Mesodermal cell (in vitro differentiated cells): ENCODE results near the gene MTHFD1L.

Experiments
- H3K27ac ChIP-seq: 2 replicates; pipeline ENCODE4 v1.7.0; 2013; ENCODE audit warnings: mild to moderate bottlenecking, low read depth, low read length, moderate library complexity; ENCODE audit not compliant: severe bottlenecking
- H3K36me3 ChIP-seq: 2 replicates; pipeline ENCODE4 v1.7.1; 2013; ENCODE audit warnings: mild to moderate bottlenecking, low read length, moderate library complexity; ENCODE audit not compliant: control insufficient read depth, insufficient read depth
- H3K4me1 ChIP-seq: one replicate; pipeline ENCODE4 v1.7.1; 2013; ENCODE audit warnings: mild to moderate bottlenecking, low read length; ENCODE audit not compliant: insufficient read depth, control insufficient read depth, poor library complexity, severe bottlenecking
- H3K4me3 ChIP-seq: 2 replicates; pipeline ENCODE4 v1.7.0; 2013; ENCODE audit warnings: low read length, control low read depth, mild to moderate bottlenecking; ENCODE audit not compliant: insufficient read depth, poor library complexity, severe bottlenecking; ENCODE audit errors: extremely low read depth
- H3K9me3 ChIP-seq: 2 replicates; pipeline ENCODE4 v1.7.1; 2013; ENCODE audit warnings: mild to moderate bottlenecking, low read length, moderate library complexity; ENCODE audit not compliant: control insufficient read depth
- WGBS, 2 experiments: methylation state at CpG; one replicate each; pipeline ENCODE4 v1.1.5; 2013; ENCODE audit warnings: missing lambda C conversion rate in 2 of 2; ENCODE audit not compliant: insufficient coverage in 2 of 2; 5-methylcytosine and 5-hydroxymethylcytosine counted together

Gene MTHFD1L

DNA sequence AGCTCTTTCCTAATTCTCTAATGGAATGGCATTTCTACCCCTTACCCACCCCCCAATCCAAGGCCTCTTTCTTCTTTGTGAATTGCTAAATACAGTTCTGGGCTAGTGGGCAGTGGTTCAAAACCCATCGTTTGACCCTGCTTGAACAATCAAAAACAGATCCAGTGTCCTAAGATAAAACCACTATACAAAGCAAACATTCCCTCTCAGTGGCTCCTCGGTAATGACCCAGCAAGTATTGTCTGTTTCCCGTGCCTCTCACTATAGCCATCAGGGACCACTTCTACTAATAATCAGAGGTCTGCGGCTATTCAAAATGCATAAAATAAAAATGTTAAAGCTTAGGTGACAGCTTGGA, 230.7 kb downstream of the MTHFD1L start:
- Histone ChIP-seq H3K4me3 (no peak overlapping the region), H3K9me3 (no peaks in the 10 kb centered on the region), H3K27ac (no peak overlapping the region), H3K36me3 (peaks cover 69% of the 10 kb centered on the region), H3K4me1 (no peaks in the 10 kb centered on the region)
- WGBS, 2 experiments, result 82% methylated on average over 2 of the region's 4 CpGs; no CpG with 5 or more reads in 1 of the 2 experiments

DNA sequence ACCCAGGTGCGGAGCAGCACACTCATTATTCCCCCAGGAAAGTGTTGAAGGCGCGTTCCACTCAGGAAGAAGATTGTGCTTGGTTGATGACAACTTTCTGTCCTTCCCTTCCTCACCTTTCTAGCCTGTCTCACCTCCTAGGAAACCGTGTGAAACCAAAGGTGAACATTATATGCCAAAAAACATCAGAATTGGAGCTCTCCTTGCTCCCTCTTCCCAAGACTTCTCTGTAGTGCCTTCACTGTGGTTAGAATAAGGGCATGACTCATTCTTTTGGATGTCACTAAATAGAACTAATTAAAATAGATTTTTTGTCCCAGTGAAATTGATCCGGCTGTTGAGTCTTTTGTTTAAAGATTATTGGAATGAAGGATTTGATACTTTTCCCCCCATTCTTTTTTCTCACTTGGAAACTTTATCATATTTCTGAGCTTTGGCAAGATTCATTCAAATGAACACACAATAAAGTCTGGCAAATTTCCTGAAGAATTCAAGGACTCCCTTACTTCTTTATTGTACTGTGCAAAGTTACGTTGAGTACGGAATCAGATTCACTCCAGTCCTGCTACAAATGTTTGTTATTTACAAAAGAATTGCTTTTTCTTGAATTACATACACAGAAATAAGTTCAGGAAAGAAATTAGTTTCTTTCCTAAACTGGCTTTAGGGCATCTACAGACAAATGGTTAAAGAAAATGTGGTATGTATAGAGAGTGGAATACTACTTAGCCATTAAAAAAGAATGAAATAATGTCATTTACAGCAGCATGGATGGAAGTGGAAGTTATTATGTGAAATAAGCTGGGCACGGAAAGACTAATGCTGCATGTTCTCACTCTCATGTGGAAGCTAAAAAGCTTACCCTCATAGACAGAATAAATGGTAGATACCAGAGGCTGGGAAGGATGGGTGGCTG, 231.4 kb downstream of the MTHFD1L start:
- Histone ChIP-seq H3K36me3 (peaks cover 62% of the 10 kb centered on the region), H3K4me3 (no peak overlapping the region), H3K4me1 (no peaks in the 10 kb centered on the region), H3K9me3 (no peaks in the 10 kb centered on the region), H3K27ac (no peak overlapping the region)
- WGBS, 2 experiments, result 100% methylated on average over 1 to 5 of the region's 8 CpGs

DNA sequence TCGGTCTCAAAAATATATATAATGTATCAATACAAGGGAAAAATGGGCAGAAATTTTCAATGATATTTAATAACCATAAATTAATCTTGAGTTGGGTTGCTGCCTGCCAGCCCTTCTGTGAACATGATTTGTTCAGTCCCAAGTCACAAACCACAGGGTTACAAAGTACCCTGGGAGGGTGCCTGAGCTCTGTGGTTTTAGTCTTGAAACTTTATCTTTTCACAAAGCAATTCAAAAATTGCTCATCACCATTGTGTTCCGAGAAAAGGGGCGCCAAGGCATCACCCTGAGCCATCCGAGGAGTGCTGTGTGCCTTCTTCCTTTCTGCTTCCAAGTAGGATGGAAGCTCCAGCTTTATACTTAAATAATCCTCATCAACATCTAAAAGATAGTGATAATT, 232.7 kb downstream of the MTHFD1L start:
- Histone ChIP-seq H3K4me1 (no peaks in the 10 kb centered on the region), H3K36me3 (peaks cover 62% of the 10 kb centered on the region), H3K4me3 (no peak overlapping the region), H3K27ac (no peak overlapping the region), H3K9me3 (no peaks in the 10 kb centered on the region)
- WGBS, 2 experiments, result 100% methylated on average over 2 of the region's 4 CpGs; no CpG with 5 or more reads in 1 of the 2 experiments

DNA sequence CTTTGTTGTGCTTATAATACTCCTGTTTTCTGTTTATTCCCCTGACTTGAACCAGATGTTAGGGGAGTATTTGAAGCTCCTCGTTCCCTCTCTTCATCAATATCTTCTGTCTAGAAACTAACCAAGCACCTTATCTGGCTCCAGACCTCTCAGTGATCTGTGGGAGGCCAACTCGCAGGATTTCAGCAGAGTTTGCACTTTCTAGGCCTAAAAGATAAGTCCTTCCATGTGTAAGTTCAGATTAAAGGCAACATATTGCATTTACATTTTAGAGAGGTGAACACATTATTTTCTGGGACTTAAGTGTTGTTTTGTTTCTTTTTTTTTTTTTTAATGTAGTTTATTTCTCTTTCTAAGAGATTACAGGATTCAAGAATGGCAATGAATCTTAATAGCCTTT, 234.8 kb downstream of the MTHFD1L start:
- Histone ChIP-seq H3K36me3 (peaks cover 62% of the 10 kb centered on the region), H3K4me1 (no peaks in the 10 kb centered on the region), H3K27ac (no peak overlapping the region), H3K4me3 (no peak overlapping the region), H3K9me3 (no peaks in the 10 kb centered on the region)
- WGBS, 2 experiments, result 81 to 89% methylated on average over 1 to 2 of the region's 2 CpGs

DNA sequence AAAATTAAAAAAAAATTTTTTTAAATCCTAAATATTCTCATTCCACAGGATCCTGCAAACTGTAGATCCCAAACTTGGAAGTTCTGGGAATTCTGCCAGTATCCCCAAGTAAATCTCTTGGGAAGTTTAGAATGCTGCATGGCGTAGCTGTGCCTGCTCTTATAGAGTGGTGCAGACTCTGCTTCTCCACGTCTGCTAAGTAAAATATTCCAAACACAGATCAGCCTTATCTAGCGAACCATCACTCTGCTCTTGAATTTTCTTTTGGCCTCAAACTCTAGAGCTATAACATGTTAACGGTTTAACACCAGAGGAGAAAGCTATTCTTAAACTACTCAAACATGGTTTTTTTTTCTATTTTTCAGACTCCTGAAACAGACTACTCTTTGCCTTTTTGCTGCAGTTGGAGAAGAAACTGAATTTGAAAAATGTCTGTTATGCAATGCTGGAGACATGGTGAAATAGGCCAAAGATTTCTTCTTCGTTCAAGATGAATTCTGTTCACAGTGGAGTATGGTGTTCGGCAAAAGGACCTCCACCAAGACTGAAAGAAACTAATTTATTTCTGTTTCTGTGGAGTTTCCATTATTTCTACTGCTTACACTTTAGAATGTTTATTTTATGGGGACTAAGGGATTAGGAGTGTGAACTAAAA, 235.8 kb downstream of the MTHFD1L start:
- no peaks in the 10 kb centered on the region for H3K4me1 ChIP-seq
- H3K27ac ChIP-seq, result no peak overlapping the region
- H3K4me3 ChIP-seq, result no peak overlapping the region
- H3K9me3 ChIP-seq, result no peaks in the 10 kb centered on the region
- WGBS, 2 experiments, result 91 to 100% methylated on average over 5 of the region's 6 CpGs
- H3K36me3 ChIP-seq, result peaks cover 54% of the 10 kb centered on the region

DNA sequence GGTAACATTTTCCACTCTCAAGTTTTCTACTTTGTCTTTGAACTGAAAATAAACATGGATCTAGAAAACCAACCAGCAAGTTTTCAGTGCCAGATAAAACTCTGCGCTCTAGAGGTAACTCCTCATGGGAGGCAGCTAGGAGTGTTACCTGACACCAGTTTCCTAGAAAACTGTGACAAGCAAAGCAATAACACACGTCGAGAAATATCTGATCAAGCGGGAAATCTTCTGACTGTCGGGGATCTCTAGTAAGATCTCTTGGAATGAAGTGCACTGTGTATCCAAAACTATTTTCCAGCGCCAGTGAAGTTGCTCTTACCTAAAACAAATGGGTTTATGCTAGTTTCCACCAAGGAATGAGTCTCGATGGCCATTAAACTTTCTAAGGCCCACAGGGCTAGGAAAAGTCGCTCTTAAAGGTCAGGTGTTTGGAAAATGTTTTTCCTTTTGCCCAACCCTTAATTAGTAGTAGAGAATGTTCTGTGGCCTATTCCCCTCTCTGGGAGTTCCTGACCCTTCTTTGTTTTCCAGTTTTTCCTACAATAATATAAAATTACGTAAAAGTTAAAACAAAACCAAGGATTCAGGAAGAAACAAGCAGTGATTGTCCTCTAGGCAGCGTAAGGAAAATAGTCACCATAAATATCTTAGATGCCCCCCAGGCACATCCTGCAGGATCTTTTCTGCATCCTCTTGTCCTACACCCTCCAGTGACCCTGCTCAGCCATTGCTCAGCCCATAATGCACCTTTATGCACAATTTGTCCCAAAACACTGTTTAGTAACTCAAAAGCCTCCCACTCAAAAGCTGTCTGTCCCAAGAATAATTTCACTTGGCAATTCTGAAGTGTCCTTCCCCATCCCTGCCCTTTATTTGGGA, 236.6 kb downstream of the MTHFD1L start:
- 92 to 96% methylated on average over 8 to 10 of the region's 10 CpGs for WGBS, 2 experiments
- Histone ChIP-seq H3K27ac (no peak overlapping the region), H3K9me3 (no peaks in the 10 kb centered on the region), H3K36me3 (peaks cover 48% of the 10 kb centered on the region), H3K4me1 (no peaks in the 10 kb centered on the region), H3K4me3 (no peak overlapping the region)

DNA sequence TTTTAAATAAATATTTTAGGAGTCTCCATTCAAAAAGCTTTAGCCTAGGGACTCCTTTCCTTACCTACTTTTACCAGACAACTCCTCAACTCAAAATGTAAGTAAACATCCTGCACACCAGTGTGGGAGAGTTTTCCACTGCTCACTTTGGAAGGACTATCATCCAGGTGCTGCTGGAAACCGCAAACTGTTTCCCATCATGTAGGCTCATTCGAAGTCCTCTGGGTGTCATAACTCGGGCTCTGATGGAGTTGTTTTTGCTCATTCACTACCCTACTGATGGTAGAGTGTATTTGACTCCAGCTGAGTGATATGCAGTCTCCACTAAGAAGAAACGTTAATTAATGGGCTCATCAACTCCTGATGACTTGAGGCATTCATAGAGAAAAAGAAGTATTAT, 237.8 kb downstream of the MTHFD1L start:
- no peak overlapping the region for H3K4me3 ChIP-seq
- WGBS, 2 experiments, result 94 to 95% methylated on average over 2 to 4 of the region's 4 CpGs
- H3K9me3 ChIP-seq, result no peaks in the 10 kb centered on the region
- no peak overlapping the region for H3K27ac ChIP-seq
- H3K36me3 ChIP-seq, result peaks cover 43% of the 10 kb centered on the region
- H3K4me1 ChIP-seq, result peaks cover 7% of the 10 kb centered on the region

DNA sequence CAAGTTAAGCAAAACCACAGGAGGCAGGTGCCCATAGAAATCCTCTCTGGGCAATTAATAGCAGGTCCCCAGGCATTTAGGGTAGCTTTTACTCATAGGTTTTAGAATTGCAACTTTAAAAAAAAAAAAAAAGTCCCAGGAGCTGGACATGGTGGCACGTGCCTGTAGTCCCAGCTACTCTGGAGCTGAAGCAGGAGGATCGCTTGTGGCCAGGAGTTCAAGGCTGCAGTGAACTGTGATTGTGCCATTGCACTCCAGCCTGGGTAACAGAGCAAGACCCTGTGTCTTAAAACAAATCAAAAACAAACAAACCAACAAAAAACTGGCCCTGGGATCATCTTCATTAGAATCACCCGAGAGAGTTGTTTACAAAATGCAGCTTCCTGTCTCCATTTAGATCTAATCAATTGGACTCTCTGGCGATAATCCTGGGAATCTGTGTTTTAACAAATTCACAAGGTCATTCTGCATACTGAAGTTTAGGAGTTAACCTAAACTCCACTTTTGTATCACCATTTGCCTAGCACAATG, 242.5 kb downstream of the MTHFD1L start:
- 80 to 84% methylated on average over 2 to 4 of the region's 4 CpGs for WGBS, 2 experiments
- Histone ChIP-seq H3K27ac (no peak overlapping the region), H3K9me3 (no peaks in the 10 kb centered on the region), H3K36me3 (peaks cover 13% of the 10 kb centered on the region), H3K4me1 (peaks cover 21% of the 10 kb centered on the region), H3K4me3 (no peak overlapping the region)

DNA sequence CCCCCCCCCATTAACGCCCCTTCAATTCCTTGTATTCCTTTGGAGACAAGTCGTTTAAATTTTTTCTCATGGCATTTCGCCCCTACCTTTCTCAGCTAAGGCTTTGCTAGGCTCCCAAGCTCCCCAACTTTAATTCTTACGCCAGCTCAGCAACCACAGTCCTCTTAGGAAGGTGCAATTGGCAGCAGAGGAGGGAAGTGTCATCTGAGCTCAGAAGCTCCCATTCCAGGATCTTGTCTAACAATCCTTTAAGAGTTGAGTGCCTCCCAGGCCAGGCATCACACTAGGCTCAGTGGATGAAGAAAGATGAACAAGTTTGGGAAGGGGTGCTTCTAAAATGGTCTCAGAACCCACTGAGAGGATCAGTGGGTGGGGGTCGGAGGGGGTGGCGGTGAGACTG, 243.0 kb downstream of the MTHFD1L start:
- Histone ChIP-seq H3K36me3 (peaks cover 8% of the 10 kb centered on the region), H3K4me1 (peaks cover 21% of the 10 kb centered on the region), H3K27ac (no peak overlapping the region), H3K9me3 (no peaks in the 10 kb centered on the region), H3K4me3 (no peak overlapping the region)
- WGBS, 2 experiments, result 74 to 80% methylated on average over 2 to 5 of the region's 6 CpGs

DNA sequence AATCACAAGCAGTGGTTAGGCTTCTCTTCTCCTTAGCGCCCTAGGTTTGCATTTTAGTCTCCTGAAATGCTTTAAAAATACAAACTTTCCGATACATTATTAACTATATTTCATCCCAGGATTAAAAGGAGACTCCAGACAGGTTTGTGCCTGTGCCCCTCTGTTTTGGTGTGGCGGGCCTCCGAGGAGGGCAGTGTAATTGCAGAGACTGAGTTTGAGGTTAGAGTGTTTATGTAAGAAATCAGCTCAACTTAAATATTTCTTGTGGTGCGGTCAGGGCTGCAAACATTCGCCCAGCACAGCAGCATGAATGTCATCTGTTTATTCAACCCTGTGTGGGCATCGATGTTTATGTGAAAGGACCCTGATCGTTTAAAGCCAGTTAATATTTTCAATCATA, 243.9 kb downstream of the MTHFD1L start:
- no peaks in the 10 kb centered on the region for H3K9me3 ChIP-seq
- H3K4me3 ChIP-seq, result no peak overlapping the region
- 97 to 100% methylated on average over 3 to 5 of the region's 8 CpGs for WGBS, 2 experiments
- H3K27ac ChIP-seq, result no peak overlapping the region
- H3K36me3 ChIP-seq, result no peaks in the 10 kb centered on the region
- peaks cover 21% of the 10 kb centered on the region for H3K4me1 ChIP-seq
